ENCODE measurements around the gene CKAP4.

- TF ChIP-seq CTCF (IDR thresholded peaks at IDR 0.05): no peak
- TF ChIP-seq EZH2 (IDR thresholded peaks at IDR 0.05; ENCODE audit: borderline replicate concordance, insufficient read depth, low read depth, low read length, poor library complexity, severe bottlenecking): no peak
Measured at GRCh38 chr12:106290666-106291065, 42.8 kb upstream of the CKAP4 start.

Measured in B cell (primary cell).